Measurements from ENCODE around the gene MKLN1. TPM values are rescaled to one million over a fixed set of nuclear protein-coding genes. Genes with fewer than 3 reads are reported as not detected.

The MKLN1 gene
- total and polyA plus RNA-seq, 2 of the 4 experiments (the other 2 are of a cell fraction), result 17.5 to 52.0 TPM

- no TSS peak for BruUV-seq (replicated peaks)
- no peaks in the 10 kb centered on the region for H3K27me3 ChIP-seq (ENCODE audit: control insufficient read depth, insufficient read depth, low read length)
- H3K9ac ChIP-seq (ENCODE audit: low read depth, low read length), result no peak overlapping the region
- H2AFZ ChIP-seq (replicated peaks; ENCODE audit: low read length, poor library complexity), result no peak overlapping the region
- no peak overlapping the region for H3K23ac ChIP-seq (ENCODE audit: low read depth, low read length)
- H2AK9ac ChIP-seq (replicated peaks; ENCODE audit: low read depth, low read length, poor library complexity), result no peak overlapping the region
- no peak overlapping the region for H3K27ac ChIP-seq (ENCODE audit: insufficient read depth, low read length)
- H3K18ac ChIP-seq (ENCODE audit: low read depth, low read length), result no peak overlapping the region
- DNase-seq (no peak), ATAC-seq (ENCODE audit: low read depth) (no peak)
- no peaks in the 10 kb centered on the region for H3K4me1 ChIP-seq (ENCODE audit: control insufficient read depth, insufficient read depth, low read length)
- no peaks in the 10 kb centered on the region for H3K36me3 ChIP-seq (ENCODE audit: control insufficient read depth, insufficient read depth, low read length)
- dilution Hi-C loops (cut with HindIII; ENCODE audit: low sequenced_read_pairs, unreplicated experiment) (no loop called here), intact Hi-C loops (cut with micrococcal nuclease) (no loop called here), in situ Hi-C loops (cut with MboI; ENCODE audit: low sequenced_read_pairs) (no loop called here)
- no peak overlapping the region for H3K4me2 ChIP-seq (ENCODE audit: low read depth, low read length)
- no peak overlapping the region for H4K5ac ChIP-seq (ENCODE audit: low read depth, low read length)
- no peak overlapping the region for H3K4me3 ChIP-seq (ENCODE audit: insufficient read depth, low read depth, low read length)
- TF ChIP-seq CHD1 (IDR thresholded peaks at IDR 0.05; ENCODE audit: low read depth, low read length), result no peak
- TF ChIP-seq RFX5 (IDR thresholded peaks at IDR 0.05; ENCODE audit: low read depth, low read length), result no peak
- TF ChIP-seq NFE2L2 (IDR thresholded peaks at IDR 0.05; ENCODE audit: low read depth, low read length), result no peak
- TF ChIP-seq CEBPB (IDR thresholded peaks at IDR 0.05; ENCODE audit: low read depth, low read length), result no peak
- no peak for TF ChIP-seq BHLHE40 (IDR thresholded peaks at IDR 0.05; ENCODE audit: low read depth, low read length)
- TF ChIP-seq SMC3 (IDR thresholded peaks at IDR 0.05; ENCODE audit: low read depth, low read length), result no peak
- TF ChIP-seq MXI1 (IDR thresholded peaks at IDR 0.05; ENCODE audit: borderline replicate concordance, low read depth, low read length), result no peak
- no peak for TF ChIP-seq RAD21 (IDR thresholded peaks at IDR 0.05; ENCODE audit: low read length)
- TF ChIP-seq MAZ (IDR thresholded peaks at IDR 0.05; ENCODE audit: borderline replicate concordance, low read depth, low read length), result no peak
- no peak overlapping the region for H4K8ac ChIP-seq (ENCODE audit: low read depth in 2 of 2, low read length in 2 of 2)
- H3K9me3 ChIP-seq (ENCODE audit: control insufficient read depth, insufficient read depth, low read length), result no peaks in the 10 kb centered on the region
- H2AK5ac ChIP-seq (ENCODE audit: low read depth, low read length), result no peak overlapping the region
- H3K4ac ChIP-seq (ENCODE audit: low read depth, low read length), result no peak overlapping the region
- H4K20me1 ChIP-seq (ENCODE audit: insufficient read depth, low read length), result no peaks in the 10 kb centered on the region
- no peak overlapping the region for H3K14ac ChIP-seq (replicated peaks; ENCODE audit: low read depth, low read length)
- H3K56ac ChIP-seq (ENCODE audit: extremely low read depth, insufficient read depth, low read length), result no peak overlapping the region
- ChIA-PET POLR2A (ENCODE audit: unreplicated experiment) (no interaction called here), CTCF (no interaction called here)
- no peaks in the 10 kb centered on the region; a peak in 1 of 4 replicates for H3K79me1 ChIP-seq (ENCODE audit: low read depth in 1 of 2, low read length in 2 of 2)
- no peak overlapping the region for H2BK120ac ChIP-seq (ENCODE audit: low read depth, low read length)
- no peak overlapping the region for H2BK20ac ChIP-seq (ENCODE audit: low read depth, low read length)
- H2BK5ac ChIP-seq (ENCODE audit: low read depth, low read length, poor library complexity, severe bottlenecking), result no peak overlapping the region
- no peaks in the 10 kb centered on the region for H3K9me1 ChIP-seq (ENCODE audit: insufficient read depth, low read length)
- no peak overlapping the region for H2BK15ac ChIP-seq (ENCODE audit: low read depth, low read length)
- H4K91ac ChIP-seq (ENCODE audit: insufficient read depth, low read depth, low read length), result no peak overlapping the region
Measured at GRCh38 chr7:131321656-131322055, 6.0 kb upstream of the MKLN1 start.
